Vagina (tissue), 2 donors: ENCODE measurements around the gene PYM1.

Experiments used
- POLR2A ChIP-seq, 2 donors: fragments of 450-650 bp; IDR thresholded peaks; one replicate each; pipeline ENCODE4 v1.6.1; 2017; ENCODE audit warnings: antibody characterized with exemption in 2 of 2, mild to moderate bottlenecking in 2 of 2, moderate library complexity in 2 of 2
- POLR2AphosphoS5 ChIP-seq, 2 donors: sonication (generic); formaldehyde crosslinking; IDR thresholded peaks; one replicate each; pipeline ENCODE4 v1.9.0; 2017; ENCODE audit warnings: antibody characterized with exemption in 2 of 2, mild to moderate bottlenecking in 2 of 2, low read depth in 1 of 2; ENCODE audit not compliant: insufficient read depth in 1 of 2
- TF ChIP-seq, protein P1 (sequence below), 3 experiments: fragments of 450-650 bp in 2 of 3; fragments of 200-600 bp in 1 of 3; sonication (generic) in 1 of 3; IDR thresholded peaks; one replicate each; pipeline ENCODE4 v1.5.1; 2017 to 2019; ENCODE audit warnings: antibody characterized with exemption in 3 of 3, mild to moderate bottlenecking in 2 of 3, moderate library complexity in 2 of 3

DNA sequence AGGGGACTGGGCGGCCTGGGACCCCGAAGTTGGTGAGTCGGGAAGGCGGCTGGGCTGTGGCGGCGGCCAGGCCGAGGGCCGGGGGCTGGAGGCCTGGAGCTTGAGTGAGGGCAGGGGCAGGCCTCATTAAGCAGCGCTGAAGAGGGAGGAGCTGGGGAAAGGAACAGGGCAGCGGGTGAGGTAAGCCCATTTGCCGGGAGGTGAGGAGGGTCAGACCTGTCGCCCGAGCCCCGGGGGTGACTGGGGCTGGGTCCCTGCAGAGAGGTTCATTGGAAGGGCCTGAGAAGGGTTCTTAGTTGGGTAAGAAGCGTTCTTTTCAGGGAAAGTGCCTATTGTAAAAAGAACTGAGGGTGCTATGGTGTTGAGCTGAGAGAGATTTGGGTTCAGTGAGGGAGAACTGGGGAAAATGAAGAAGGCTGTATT lies 46.6 kb upstream of the PYM1 start:
- TF ChIP-seq, protein P1, sequence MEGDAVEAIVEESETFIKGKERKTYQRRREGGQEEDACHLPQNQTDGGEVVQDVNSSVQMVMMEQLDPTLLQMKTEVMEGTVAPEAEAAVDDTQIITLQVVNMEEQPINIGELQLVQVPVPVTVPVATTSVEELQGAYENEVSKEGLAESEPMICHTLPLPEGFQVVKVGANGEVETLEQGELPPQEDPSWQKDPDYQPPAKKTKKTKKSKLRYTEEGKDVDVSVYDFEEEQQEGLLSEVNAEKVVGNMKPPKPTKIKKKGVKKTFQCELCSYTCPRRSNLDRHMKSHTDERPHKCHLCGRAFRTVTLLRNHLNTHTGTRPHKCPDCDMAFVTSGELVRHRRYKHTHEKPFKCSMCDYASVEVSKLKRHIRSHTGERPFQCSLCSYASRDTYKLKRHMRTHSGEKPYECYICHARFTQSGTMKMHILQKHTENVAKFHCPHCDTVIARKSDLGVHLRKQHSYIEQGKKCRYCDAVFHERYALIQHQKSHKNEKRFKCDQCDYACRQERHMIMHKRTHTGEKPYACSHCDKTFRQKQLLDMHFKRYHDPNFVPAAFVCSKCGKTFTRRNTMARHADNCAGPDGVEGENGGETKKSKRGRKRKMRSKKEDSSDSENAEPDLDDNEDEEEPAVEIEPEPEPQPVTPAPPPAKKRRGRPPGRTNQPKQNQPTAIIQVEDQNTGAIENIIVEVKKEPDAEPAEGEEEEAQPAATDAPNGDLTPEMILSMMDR (IDR thresholded peaks at IDR 0.05) = no peak
- TF ChIP-seq POLR2AphosphoS5 (IDR thresholded peaks at IDR 0.05; ENCODE audit: insufficient read depth in 1 of 2, low read depth in 1 of 2) (peak in 1 of 2 donors; percentile 72), POLR2A (IDR thresholded peaks at IDR 0.05) (no peak)
